ENCODE measurements around the gene SCD5. TPM values are rescaled to one million over a fixed set of nuclear protein-coding genes. Genes with fewer than 3 reads are reported as not detected.
A peak's percentile ranks its signal among the peaks of the same experiment; 100 is the strongest.

The SCD5 gene
- total and polyA plus RNA-seq, 2 of the 13 experiments (the other 11 are each of a cell fraction or from before 2014, with no cell fraction given): not detected

DNA sequence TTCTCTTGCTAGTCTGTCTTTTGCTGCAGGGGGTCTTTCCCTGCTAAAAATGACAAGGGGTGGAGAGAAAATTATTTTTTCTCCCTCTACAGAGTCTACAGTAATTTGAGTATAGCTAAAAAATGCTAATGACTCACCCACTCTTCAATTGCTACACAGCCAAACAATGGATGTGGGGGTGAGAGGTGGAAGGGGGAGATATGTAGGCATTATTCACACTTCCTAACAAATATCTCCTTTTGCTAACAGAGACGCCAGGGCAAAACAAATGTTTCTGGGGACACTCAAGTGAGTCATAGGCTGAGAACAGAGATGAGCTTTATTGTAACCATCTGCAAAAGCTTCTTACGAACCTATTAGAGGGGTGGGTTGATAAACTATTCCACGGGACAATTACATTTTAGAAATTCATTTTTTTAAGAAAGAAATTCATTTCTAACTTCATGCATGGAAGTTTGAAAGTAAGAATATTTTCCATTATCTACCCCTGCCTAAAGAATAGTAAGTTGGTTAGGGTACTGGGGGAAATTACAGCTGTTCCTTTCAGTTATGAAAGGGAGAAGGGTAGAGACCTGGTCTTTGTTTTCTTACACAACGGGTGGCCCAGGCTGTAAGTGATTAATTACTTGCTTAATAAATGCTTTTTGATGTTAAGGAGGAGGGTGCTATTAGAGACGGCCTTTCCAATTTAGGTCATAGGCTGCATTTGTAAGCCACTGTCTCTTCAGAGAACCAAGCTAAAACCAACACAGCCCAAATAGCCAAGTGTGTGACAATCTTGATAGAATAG, 12.8 kb downstream of the SCD5 start:
- Histone ChIP-seq H4K20me1 (ENCODE audit: insufficient read depth, low read length) (no peaks in the 10 kb centered on the region), H3K27ac (ENCODE audit: extremely low read length, insufficient read depth, low read length) (no peak overlapping the region), H3K79me2 (ENCODE audit: insufficient read depth, low read length) (no peaks in the 10 kb centered on the region), H3K4me1 (ENCODE audit: insufficient read depth, low read length) (peaks cover 17% of the 10 kb centered on the region), H3K36me3 (replicated peaks in 1 of 2; ENCODE audit: control insufficient read depth in 1 of 2, insufficient read depth in 2 of 2, low read length in 2 of 2) (no peaks in the 10 kb centered on the region), H3K4me2 (ENCODE audit: low read depth, low read length) (no peak overlapping the region), H3K4me3 (replicated peaks in 1 of 3; ENCODE audit: insufficient read depth in 1 of 3, low read depth in 2 of 3, low read length in 3 of 3) (no peak overlapping the region), H3K9me3 (ENCODE audit: low read length) (no peaks in the 10 kb centered on the region), H2AFZ (ENCODE audit: low read length) (no peak overlapping the region), H3K27me3 (ENCODE audit: control insufficient read depth in 1 of 2, insufficient read depth in 2 of 2, low read length in 2 of 2) (peaks cover 0 to 10% of the 10 kb centered on the region in 2 experiments; a peak in 2 of 5 replicates), H3K9ac (ENCODE audit: insufficient read depth, low read depth, low read length) (no peak overlapping the region)
- in situ Hi-C loops (cut with HindIII; ENCODE audit: extremely low pct_ligation_motif_present, low pct_unique_long_range_greater_than_20kb) (no loop called here), intact Hi-C loops (cut with micrococcal nuclease; ENCODE audit: unreplicated experiment) (no loop called here)
- POLR2A ChIA-PET: no interaction called here
- DNase-seq (ENCODE audit: low spot score) (peak; percentile 14), FAIRE-seq (no peak), ATAC-seq (no peak)
- BruUV-seq (replicated peaks): no TSS peak
- TF ChIP-seq SOX5 (CRISPR knock-in tag; IDR thresholded peaks at IDR 0.05; ENCODE audit: borderline replicate concordance): peak; percentile 25; the same call in 1 of the 2 replicates
- TF ChIP-seq THYN1 (CRISPR knock-in tag; IDR thresholded peaks at IDR 0.05; ENCODE audit: borderline replicate concordance, low read depth): no peak
- TF ChIP-seq, protein P1, sequence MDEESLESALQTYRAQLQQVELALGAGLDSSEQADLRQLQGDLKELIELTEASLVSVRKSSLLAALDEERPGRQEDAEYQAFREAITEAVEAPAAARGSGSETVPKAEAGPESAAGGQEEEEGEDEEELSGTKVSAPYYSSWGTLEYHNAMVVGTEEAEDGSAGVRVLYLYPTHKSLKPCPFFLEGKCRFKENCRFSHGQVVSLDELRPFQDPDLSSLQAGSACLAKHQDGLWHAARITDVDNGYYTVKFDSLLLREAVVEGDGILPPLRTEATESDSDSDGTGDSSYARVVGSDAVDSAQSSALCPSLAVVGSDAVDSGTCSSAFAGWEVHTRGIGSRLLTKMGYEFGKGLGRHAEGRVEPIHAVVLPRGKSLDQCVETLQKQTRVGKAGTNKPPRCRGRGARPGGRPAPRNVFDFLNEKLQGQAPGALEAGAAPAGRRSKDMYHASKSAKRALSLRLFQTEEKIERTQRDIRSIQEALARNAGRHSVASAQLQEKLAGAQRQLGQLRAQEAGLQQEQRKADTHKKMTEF (CRISPR knock-in tag; IDR thresholded peaks at IDR 0.05): no peak
- 0 out of 2 replicates have a peak, but pooled peaks have one; percentile 6 for TF ChIP-seq FOSL2 (CRISPR knock-in tag; IDR thresholded peaks at IDR 0.05)
- CTCF ChIA-PET (ENCODE audit: low intra/inter-chr PET ratio, low total read pairs): no interaction called here
- WGBS (ENCODE audit: low lambda C conversion rate): 14% methylated on average over 5 of the region's 5 CpGs
